ELR (cell line): ENCODE data around the gene RAPGEF4.
"Not testable (repeated sequence)": the region's sequence is repeated elsewhere in the genome, so short reads cannot be mapped to it uniquely, and the experiment has no call there.

Experiments used
- DNase-seq: peaks from one replicate; pipeline ENCODE4 v3.0.0-alpha.2; 2015; ENCODE audit warnings: low read depth

Gene RAPGEF4

GRCh38 chr2:172726172-172726735 lies 9.4 kb upstream of the RAPGEF4 start:
- DNase-seq: no peak

- no peak for DNase-seq
These were observed 5.2 kb upstream of the RAPGEF4 start for GRCh38 chr2:172730411-172730810.

- DNase-seq: no peak
These were observed 699 bp upstream of the RAPGEF4 start for GRCh38 chr2:172734711-172735581.

GRCh38 chr2:172736424-172737174 lies 954 bp downstream of the RAPGEF4 start:
- no peak for DNase-seq

GRCh38 chr2:172739661-172740266 lies 4.1 kb downstream of the RAPGEF4 start:
- no peak for DNase-seq

GRCh38 chr2:172740856-172741255 lies 5.2 kb downstream of the RAPGEF4 start:
- no peak for DNase-seq

- DNase-seq: no peak
These were observed 7.4 kb downstream of the RAPGEF4 start for GRCh38 chr2:172742931-172743540.

- DNase-seq: no peak
These were observed 8.3 kb downstream of the RAPGEF4 start for GRCh38 chr2:172743898-172744297.

- peak; percentile 49 for DNase-seq
These were observed 10.0 kb downstream of the RAPGEF4 start for GRCh38 chr2:172745636-172746035.

- DNase-seq: not testable (repeated sequence)
These were observed 12.9 kb downstream of the RAPGEF4 start for GRCh38 chr2:172748543-172748942.

- DNase-seq: no peak
These were observed 13.7 kb downstream of the RAPGEF4 start for GRCh38 chr2:172749388-172749787.

- DNase-seq: no peak
These were observed 15.9 kb downstream of the RAPGEF4 start for GRCh38 chr2:172751564-172751963.

GRCh38 chr2:172753610-172754009 lies 18.0 kb downstream of the RAPGEF4 start:
- DNase-seq: no peak

- DNase-seq: no peak
These were observed 23.8 kb downstream of the RAPGEF4 start for GRCh38 chr2:172759441-172759840.

GRCh38 chr2:172761306-172761705 lies 25.7 kb downstream of the RAPGEF4 start:
- no peak for DNase-seq

- DNase-seq: no peak
These were observed 26.9 kb downstream of the RAPGEF4 start for GRCh38 chr2:172762574-172762973.

GRCh38 chr2:172763079-172763478 lies 27.4 kb downstream of the RAPGEF4 start:
- no peak for DNase-seq

GRCh38 chr2:172765662-172766061 lies 30.0 kb downstream of the RAPGEF4 start:
- no peak for DNase-seq

- no peak for DNase-seq
These were observed 32.8 kb downstream of the RAPGEF4 start for GRCh38 chr2:172768401-172768800.

- DNase-seq: no peak
These were observed 34.2 kb downstream of the RAPGEF4 start for GRCh38 chr2:172769879-172770278.

GRCh38 chr2:172770887-172771286 lies 35.2 kb downstream of the RAPGEF4 start:
- no peak for DNase-seq

- no peak for DNase-seq
These were observed 37.0 kb downstream of the RAPGEF4 start for GRCh38 chr2:172772633-172773032.
